Measurements from ENCODE around the gene HMGB3.
A peak's percentile ranks its signal among the peaks of the same experiment; 100 is the strongest.
"Not testable (repeated sequence)": the region's sequence is repeated elsewhere in the genome, so short reads cannot be mapped to it uniquely, and the experiment has no call there.

HMGB3 gene

DNA sequence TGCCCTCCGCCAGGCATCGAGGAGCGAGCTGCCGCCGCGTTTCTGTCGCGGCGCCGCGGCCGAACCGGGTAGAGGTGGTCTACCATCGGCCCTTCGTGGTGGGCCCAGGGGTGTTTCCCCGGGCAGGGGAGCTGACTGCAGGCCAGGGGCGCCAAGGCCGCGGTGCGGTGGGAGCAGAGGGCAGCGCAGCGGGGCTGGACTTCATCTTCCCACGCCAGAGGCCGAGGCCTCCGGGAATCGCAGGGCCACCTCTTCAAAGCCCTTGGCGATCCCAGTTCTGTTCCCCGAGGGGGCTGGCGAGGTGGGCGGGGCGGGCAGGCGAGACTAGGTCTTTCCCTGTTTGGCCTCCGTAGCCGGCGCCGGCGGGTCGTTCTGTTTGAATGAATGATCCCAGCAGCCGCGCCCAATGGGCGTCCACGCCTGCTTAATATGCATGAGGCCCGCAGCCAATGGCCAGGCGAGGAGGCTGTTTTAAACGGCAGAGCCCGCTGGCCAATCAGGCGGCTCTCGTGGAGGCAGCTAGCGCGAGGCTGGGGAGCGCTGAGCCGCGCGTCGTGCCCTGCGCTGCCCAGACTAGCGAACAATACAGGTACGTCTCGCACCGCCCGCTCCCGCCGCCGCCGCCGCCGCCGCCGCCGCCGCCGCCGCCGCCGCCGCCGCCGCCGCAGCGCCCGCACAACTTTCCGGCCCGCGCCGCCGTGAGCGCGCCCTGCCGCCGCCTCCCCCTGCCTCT is at the start of gene HMGB3:
Gene HMGB3, plus strand, starts transcription at position 548 of the 733 bp plus-strand sequence. CDS start 2,265 bp downstream, outside the sequence.
- peak; percentile 51 for DNase-seq

GRCh38 chrX:150933945-150934350 is 49.2 kb upstream of the HMGB3 start:
- DNase-seq = no peak

- no peak for DNase-seq
Measured at GRCh38 chrX:150934453-150934852, 48.7 kb upstream of the HMGB3 start.

GRCh38 chrX:150935467-150935866 is 47.7 kb upstream of the HMGB3 start:
- no peak for DNase-seq

DNA sequence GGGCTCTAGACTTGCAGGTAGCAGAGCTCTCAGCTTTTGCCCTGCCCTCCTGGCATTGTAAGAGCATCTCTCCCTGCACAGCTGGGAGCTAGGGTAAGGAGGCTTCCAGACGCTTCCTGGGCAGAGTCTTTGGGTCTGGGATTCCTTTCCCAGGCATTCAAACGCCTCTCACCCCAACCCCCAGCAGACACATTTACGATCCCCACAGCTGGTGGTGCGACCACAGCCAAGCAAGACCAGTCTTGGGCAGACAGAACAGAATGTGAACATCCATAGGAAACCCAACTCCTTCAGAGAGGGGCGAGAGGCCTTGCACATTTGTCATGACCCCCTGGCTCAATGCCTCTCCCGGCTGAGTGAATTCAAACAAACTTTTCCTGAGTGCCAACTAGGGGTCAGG is 46.6 kb upstream of the HMGB3 start:
- DNase-seq = no peak

DNA sequence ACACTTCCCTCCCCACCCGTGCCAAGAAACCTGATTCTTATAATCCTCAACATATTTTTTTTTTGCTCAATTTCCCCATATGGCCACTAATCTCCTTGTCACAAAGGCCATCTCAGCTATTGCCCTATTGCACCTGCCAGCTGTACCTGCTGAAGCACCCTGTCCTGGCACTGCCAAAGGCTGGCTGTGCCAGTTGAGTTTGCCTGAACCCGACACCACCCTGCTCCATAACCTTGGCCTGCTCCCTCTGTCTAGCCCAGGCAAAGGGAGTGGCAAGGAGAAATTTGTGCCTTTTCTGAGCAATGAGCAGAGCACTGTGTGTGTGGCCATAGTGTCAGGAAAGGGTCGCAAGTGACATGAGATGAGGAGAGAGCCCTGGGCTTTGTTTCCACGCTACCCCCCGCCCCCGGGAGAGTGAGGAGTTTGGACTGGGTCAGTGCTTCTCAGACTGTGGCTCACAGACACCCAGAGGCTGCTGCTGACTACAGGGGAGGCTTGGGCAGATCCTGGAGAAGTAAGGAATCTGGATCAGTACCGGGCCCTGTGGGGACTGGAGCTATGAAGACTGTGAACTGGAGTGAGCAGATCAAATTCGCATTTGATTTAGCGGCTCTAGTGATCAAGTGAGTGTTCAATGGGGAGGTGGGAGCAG is 42.2 kb upstream of the HMGB3 start:
- no peak for DNase-seq

DNA sequence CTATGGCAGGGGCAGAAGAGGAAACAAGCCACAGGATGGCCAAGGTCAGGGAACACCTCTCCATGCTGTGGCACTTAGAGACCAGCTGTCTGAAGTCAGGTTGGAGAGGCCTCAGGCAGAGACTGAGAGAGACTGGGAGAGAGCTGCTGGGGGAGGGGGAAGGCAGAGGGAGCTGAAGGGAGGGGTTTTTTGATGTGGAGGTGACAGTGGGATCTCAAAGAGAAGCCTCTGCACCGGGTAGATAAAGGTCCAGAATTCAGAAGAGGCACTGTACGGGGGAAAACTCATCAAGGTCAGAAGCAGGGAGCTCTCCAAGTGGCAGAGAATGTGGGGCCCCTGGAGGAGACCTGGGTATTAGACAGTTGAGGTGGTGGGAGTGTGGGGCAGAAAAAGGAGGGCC is 41.6 kb upstream of the HMGB3 start:
- DNase-seq = no peak

DNA sequence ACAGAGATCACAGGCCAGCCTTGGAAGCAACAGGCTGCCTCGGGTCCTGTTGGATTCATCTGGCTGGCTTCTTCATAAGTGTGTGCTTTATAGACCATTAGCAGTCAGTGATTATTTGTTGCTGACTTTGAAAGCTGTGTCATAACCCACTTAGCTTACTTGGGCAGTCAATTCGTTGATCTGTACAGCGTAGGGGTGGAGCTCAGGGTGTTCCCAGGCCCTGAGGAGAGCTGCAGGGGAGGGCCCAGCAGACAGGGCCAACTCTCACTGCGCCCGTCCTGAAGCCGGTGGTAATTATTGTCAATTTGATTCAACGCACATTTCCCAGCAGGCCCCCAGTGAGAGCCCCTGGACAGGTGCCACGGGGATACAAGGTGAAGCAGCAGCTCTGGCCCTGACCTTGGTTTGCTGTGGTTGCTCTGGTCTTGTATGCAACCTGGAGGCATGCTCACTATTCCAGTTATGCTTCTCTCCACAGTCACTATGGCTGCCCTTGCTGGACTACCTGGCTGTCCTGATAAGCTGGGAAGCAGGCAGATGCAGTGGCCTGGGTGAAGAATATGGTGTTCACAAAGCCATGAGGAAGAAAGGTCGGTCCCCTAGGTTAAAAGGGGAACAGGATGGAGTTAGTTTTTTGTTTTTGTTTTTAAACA is 40.1 kb upstream of the HMGB3 start:
- DNase-seq = no peak

DNA sequence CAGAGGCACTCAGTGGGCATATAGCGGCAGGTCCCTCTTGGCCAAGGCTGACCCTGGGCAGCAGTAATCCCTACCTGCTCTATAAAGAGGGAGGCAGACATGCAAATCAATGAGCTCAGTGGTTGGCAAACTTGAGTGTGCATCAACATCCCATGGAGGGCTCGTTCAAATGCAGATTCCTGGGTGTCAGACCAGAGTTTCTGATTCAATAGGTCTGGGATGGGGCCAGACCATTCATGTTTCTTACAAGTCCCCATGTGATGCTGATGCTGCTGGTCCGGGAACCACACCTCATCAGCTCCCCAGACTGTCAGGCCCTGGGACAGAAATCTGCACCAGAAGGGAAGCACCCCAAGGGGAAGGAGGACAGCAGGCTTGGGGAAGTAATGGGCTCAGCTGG is 38.9 kb upstream of the HMGB3 start:
- no peak for DNase-seq

- DNase-seq = no peak
Measured at GRCh38 chrX:150954951-150955350, 28.2 kb upstream of the HMGB3 start.

DNA sequence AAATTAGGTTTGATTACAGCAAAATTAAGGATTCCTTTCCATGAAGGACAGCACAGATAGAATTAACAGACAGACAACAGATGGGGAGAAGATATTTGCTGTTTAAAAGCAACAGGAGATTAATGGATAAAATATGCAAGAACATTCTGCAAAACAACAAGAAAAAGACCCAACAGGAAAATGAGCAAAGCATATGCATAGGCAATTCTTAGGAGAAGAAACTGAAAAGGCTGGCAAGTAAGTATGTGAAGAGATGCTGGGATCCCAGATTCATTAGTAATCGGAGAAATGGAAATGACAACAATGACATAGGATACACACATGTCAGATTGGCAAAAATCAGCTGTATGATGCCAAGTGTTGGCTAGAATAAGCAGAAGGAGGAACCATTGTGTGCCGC is 27.5 kb upstream of the HMGB3 start:
- no peak for DNase-seq

GRCh38 chrX:150958177-150958576 is 25.0 kb upstream of the HMGB3 start:
- DNase-seq = no peak

DNA sequence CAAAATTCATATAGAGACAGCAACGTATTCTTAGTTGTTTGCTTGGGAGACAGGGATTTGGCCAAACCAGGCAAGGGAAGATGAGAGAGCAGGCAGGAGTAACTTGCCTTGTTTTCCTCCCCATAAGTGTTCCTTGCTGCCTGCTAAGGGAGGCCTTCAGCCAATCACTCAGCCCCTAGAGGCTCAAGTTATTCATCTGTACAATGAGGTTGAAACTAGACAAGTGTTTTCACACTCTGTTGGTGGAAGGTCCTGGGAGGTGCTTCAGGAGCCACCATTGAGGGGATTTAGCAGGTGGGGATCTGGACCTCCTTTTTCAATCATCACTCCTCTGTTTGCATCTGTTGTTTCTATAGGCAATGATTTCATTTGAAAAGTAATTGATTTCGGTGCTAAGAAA is 23.6 kb upstream of the HMGB3 start:
- no peak for DNase-seq

- DNase-seq = no peak
Measured at GRCh38 chrX:150961631-150962030, 21.5 kb upstream of the HMGB3 start.

GRCh38 chrX:150964416-150964815 is 18.7 kb upstream of the HMGB3 start:
- not testable (repeated sequence) for DNase-seq

- DNase-seq = no peak
Measured at GRCh38 chrX:150966235-150966634, 16.9 kb upstream of the HMGB3 start.

GRCh38 chrX:150966742-150967141 is 16.4 kb upstream of the HMGB3 start:
- DNase-seq = no peak

- DNase-seq = no peak
Measured at GRCh38 chrX:150967786-150968185, 15.3 kb upstream of the HMGB3 start.

- no peak for DNase-seq
Measured at GRCh38 chrX:150968862-150969720, 14.0 kb upstream of the HMGB3 start.

DNA sequence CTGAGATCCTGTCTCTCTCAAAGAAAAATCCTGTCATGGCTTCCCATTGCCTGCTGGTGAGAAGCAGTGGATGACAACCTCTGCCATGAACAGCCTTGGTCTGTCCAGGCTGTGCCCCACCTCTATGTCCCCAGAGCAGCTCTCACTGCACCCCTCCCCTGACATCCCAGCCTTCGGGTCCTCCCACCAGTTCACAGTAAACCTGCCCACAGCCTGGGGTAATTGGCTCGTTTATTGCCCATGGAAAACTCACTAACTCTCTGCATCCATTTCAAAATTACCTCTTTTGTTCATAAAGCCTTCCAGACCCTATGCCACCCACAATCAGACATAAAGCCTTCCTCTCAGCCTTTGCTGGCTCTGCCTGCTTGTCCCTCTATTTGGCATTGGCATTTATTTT is 10.7 kb upstream of the HMGB3 start:
- no peak for DNase-seq

- DNase-seq = no peak
Measured at GRCh38 chrX:150975655-150976390, 7.3 kb upstream of the HMGB3 start.

- DNase-seq = no peak
Measured at GRCh38 chrX:150977411-150978162, 5.5 kb upstream of the HMGB3 start.
